Measurements from ENCODE around the gene ALDH1A3. TPM values are rescaled to one million over a fixed set of nuclear protein-coding genes. Genes with fewer than 3 reads are reported as not detected.

ALDH1A3 gene
- total and polyA plus RNA-seq, 2 donors (not counting 1 experiment from before 2014, with no cell fraction given): 4.2 to 32.5 TPM

GRCh38 chr15:100926258-100926657, 46.6 kb downstream of the ALDH1A3 start:
- no peaks in the 10 kb centered on the region for H3K9me3 ChIP-seq (ENCODE audit: control insufficient read depth, insufficient read depth, low read depth, low read length)
- H3K27me3 ChIP-seq (ENCODE audit: control insufficient read depth, insufficient read depth, low read length): no peaks in the 10 kb centered on the region
- H3K4me3 ChIP-seq (replicated peaks in 1 of 4; ENCODE audit: control extremely low read depth in 1 of 4, insufficient read depth in 1 of 4, low read depth in 3 of 4, low read length in 4 of 4): no peak overlapping the region
- H2AFZ ChIP-seq (ENCODE audit: low read length): no peak overlapping the region
- no peak for DNase-seq (ENCODE audit: low read depth in 2 of 2)
- H3K9ac ChIP-seq (ENCODE audit: insufficient read depth, low read length): no peak overlapping the region
- H3K36me3 ChIP-seq (ENCODE audit: control insufficient read depth, insufficient read depth, low read length): peaks cover 4% of the 10 kb centered on the region
- TF ChIP-seq CTCF (conservative IDR thresholded peaks at IDR 0.05 in 1 of 2, IDR thresholded peaks at IDR 0.05 in 1 of 2; ENCODE audit: low read depth in 1 of 2, low read length in 2 of 2): no peak
- no peak overlapping the region for H3K4me2 ChIP-seq (ENCODE audit: extremely low read depth, insufficient read depth, low read length)
- H3K27ac ChIP-seq (ENCODE audit: insufficient read depth, low read length): no peak overlapping the region
- no peaks in the 10 kb centered on the region for H3K79me2 ChIP-seq (ENCODE audit: control insufficient read depth, insufficient read depth, low read length)
- no peaks in the 10 kb centered on the region for H4K20me1 ChIP-seq (ENCODE audit: control insufficient read depth, extremely low read depth, insufficient read depth, low read length)
- no peaks in the 10 kb centered on the region for H3K4me1 ChIP-seq (ENCODE audit: control insufficient read depth, extremely low read depth, insufficient read depth, low read length)

- H3K4me3 ChIP-seq (replicated peaks in 1 of 4; ENCODE audit: control extremely low read depth in 1 of 4, insufficient read depth in 1 of 4, low read depth in 3 of 4, low read length in 4 of 4): no peak overlapping the region
- no peak overlapping the region for H3K4me2 ChIP-seq (ENCODE audit: extremely low read depth, insufficient read depth, low read length)
- no peak overlapping the region for H3K27ac ChIP-seq (ENCODE audit: insufficient read depth, low read length)
- no peak overlapping the region for H2AFZ ChIP-seq (ENCODE audit: low read length)
- no peaks in the 10 kb centered on the region for H3K79me2 ChIP-seq (ENCODE audit: control insufficient read depth, insufficient read depth, low read length)
- DNase-seq (ENCODE audit: low read depth in 2 of 2): no peak
- no peak for TF ChIP-seq EZH2 (IDR thresholded peaks at IDR 0.05; ENCODE audit: low read length, missing control alignments)
- TF ChIP-seq CTCF (conservative IDR thresholded peaks at IDR 0.05 in 1 of 2, IDR thresholded peaks at IDR 0.05 in 1 of 2; ENCODE audit: low read depth in 1 of 2, low read length in 2 of 2): no peak
- no peaks in the 10 kb centered on the region for H3K4me1 ChIP-seq (ENCODE audit: control insufficient read depth, extremely low read depth, insufficient read depth, low read length)
- no peak overlapping the region for H3K9ac ChIP-seq (ENCODE audit: insufficient read depth, low read length)
- peaks cover 4% of the 10 kb centered on the region for H3K36me3 ChIP-seq (ENCODE audit: control insufficient read depth, insufficient read depth, low read length)
- no peaks in the 10 kb centered on the region for H3K27me3 ChIP-seq (ENCODE audit: control insufficient read depth, insufficient read depth, low read length)
- H4K20me1 ChIP-seq (ENCODE audit: control insufficient read depth, extremely low read depth, insufficient read depth, low read length): no peaks in the 10 kb centered on the region
- H3K9me3 ChIP-seq (ENCODE audit: control insufficient read depth, insufficient read depth, low read depth, low read length): no peaks in the 10 kb centered on the region
Measured at GRCh38 chr15:100926971-100927756, 47.5 kb downstream of the ALDH1A3 start.

GRCh38 chr15:100928632-100929280, 49.1 kb downstream of the ALDH1A3 start:
- Histone ChIP-seq H3K9me3 (ENCODE audit: control insufficient read depth, insufficient read depth, low read depth, low read length) (no peaks in the 10 kb centered on the region), H4K20me1 (ENCODE audit: control insufficient read depth, extremely low read depth, insufficient read depth, low read length) (no peaks in the 10 kb centered on the region), H2AFZ (ENCODE audit: low read length) (no peak overlapping the region), H3K4me3 (replicated peaks in 1 of 4; ENCODE audit: control extremely low read depth in 1 of 4, insufficient read depth in 1 of 4, low read depth in 3 of 4, low read length in 4 of 4) (no peak overlapping the region), H3K27ac (ENCODE audit: insufficient read depth, low read length) (no peak overlapping the region), H3K27me3 (ENCODE audit: control insufficient read depth, insufficient read depth, low read length) (no peaks in the 10 kb centered on the region), H3K4me1 (ENCODE audit: control insufficient read depth, extremely low read depth, insufficient read depth, low read length) (no peaks in the 10 kb centered on the region), H3K79me2 (ENCODE audit: control insufficient read depth, insufficient read depth, low read length) (no peaks in the 10 kb centered on the region), H3K4me2 (ENCODE audit: extremely low read depth, insufficient read depth, low read length) (no peak overlapping the region), H3K9ac (ENCODE audit: insufficient read depth, low read length) (no peak overlapping the region), H3K36me3 (ENCODE audit: control insufficient read depth, insufficient read depth, low read length) (peaks cover 4% of the 10 kb centered on the region)
- DNase-seq (ENCODE audit: low read depth in 2 of 2): no peak
- TF ChIP-seq EZH2 (IDR thresholded peaks at IDR 0.05; ENCODE audit: low read length, missing control alignments) (no peak), CTCF (conservative IDR thresholded peaks at IDR 0.05 in 1 of 2, IDR thresholded peaks at IDR 0.05 in 1 of 2; ENCODE audit: low read depth in 1 of 2, low read length in 2 of 2) (no peak)
